ENCODE results near the gene PALLD. TPM values are rescaled to one million over a fixed set of nuclear protein-coding genes. Genes with fewer than 3 reads are reported as not detected.

Gene PALLD
- polyA plus RNA-seq, 3 donors, result 7.0 to 145 (median 22.7) TPM

- H3K27ac ChIP-seq (ENCODE audit: low read depth, low read length), result no peak overlapping the region
- WGBS, 3 donors, result 86 to 89% (median 87%) methylated on average over 1 of the region's 1 CpG
Observed at GRCh38 chr4:168870004-168870403, 373.2 kb downstream of the PALLD start.

GRCh38 chr4:168871632-168872031 is 374.8 kb downstream of the PALLD start:
- 67 to 81% (median 75%) methylated on average over 4 of the region's 4 CpGs for WGBS, 3 donors
- no peak overlapping the region for H3K27ac ChIP-seq (ENCODE audit: low read depth, low read length)

- WGBS, 3 donors, result 69 to 87% (median 82%) methylated on average over 2 of the region's 2 CpGs
- H3K27ac ChIP-seq (ENCODE audit: low read depth, low read length), result no peak overlapping the region
Observed at GRCh38 chr4:168874083-168874482, 377.2 kb downstream of the PALLD start.

- no peak overlapping the region for H3K27ac ChIP-seq (ENCODE audit: low read depth, low read length)
- 79 to 92% (median 92%) methylated on average over 1 of the region's 1 CpG for WGBS, 3 donors
Observed at GRCh38 chr4:168876106-168876505, 379.3 kb downstream of the PALLD start.

- H3K27ac ChIP-seq (ENCODE audit: low read depth, low read length), result peak overlapping the region; percentile 49
- 11 to 35% (median 17%) methylated on average over 90 to 108 of the region's 108 CpGs for WGBS, 3 donors
Observed at GRCh38 chr4:168877511-168878491, 380.9 kb downstream of the PALLD start.

GRCh38 chr4:168878623-168879022 is 381.8 kb downstream of the PALLD start:
- 71 to 73% (median 72%) methylated on average over 2 of the region's 2 CpGs for WGBS, 3 donors
- no peak overlapping the region for H3K27ac ChIP-seq (ENCODE audit: low read depth, low read length)

- no peak overlapping the region for H3K27ac ChIP-seq (ENCODE audit: low read depth, low read length)
Observed at GRCh38 chr4:168879188-168879587, 382.3 kb downstream of the PALLD start.

- 72 to 79% (median 77%) methylated on average over 6 of the region's 6 CpGs for WGBS, 3 donors
- H3K27ac ChIP-seq (ENCODE audit: low read depth, low read length), result no peak overlapping the region
Observed at GRCh38 chr4:168880072-168880675, 383.3 kb downstream of the PALLD start.

- no peak overlapping the region for H3K27ac ChIP-seq (ENCODE audit: low read depth, low read length)
- 69 to 84% (median 71%) methylated on average over 8 of the region's 8 CpGs for whole genome bisulfite sequencing, 3 donors
Observed at GRCh38 chr4:168880811-168881595, 384.2 kb downstream of the PALLD start.

- 92 to 93% (median 93%) methylated on average over 7 of the region's 7 CpGs for WGBS, 3 donors
- H3K27ac ChIP-seq (ENCODE audit: low read depth, low read length), result no peak overlapping the region
Observed at GRCh38 chr4:168881781-168882420, 385.0 kb downstream of the PALLD start.

GRCh38 chr4:168882650-168883233 is 385.9 kb downstream of the PALLD start:
- no peak overlapping the region for H3K27ac ChIP-seq (ENCODE audit: low read depth, low read length)
- WGBS, 3 donors, result 85 to 91% (median 86%) methylated on average over 9 of the region's 9 CpGs

GRCh38 chr4:168883513-168883912 is 386.7 kb downstream of the PALLD start:
- no peak overlapping the region for H3K27ac ChIP-seq (ENCODE audit: low read depth, low read length)

GRCh38 chr4:168884251-168885124 is 387.6 kb downstream of the PALLD start:
- 81 to 94% (median 91%) methylated on average over 8 of the region's 8 CpGs for WGBS, 3 donors
- no peak overlapping the region for H3K27ac ChIP-seq (ENCODE audit: low read depth, low read length)

GRCh38 chr4:168885400-168885799 is 388.5 kb downstream of the PALLD start:
- 69 to 82% (median 81%) methylated on average over 2 of the region's 2 CpGs for WGBS, 3 donors
- no peak overlapping the region for H3K27ac ChIP-seq (ENCODE audit: low read depth, low read length)

GRCh38 chr4:168886351-168886750 is 389.5 kb downstream of the PALLD start:
- no peak overlapping the region for H3K27ac ChIP-seq (ENCODE audit: low read depth, low read length)

- WGBS, 3 donors, result 61 to 70% (median 67%) methylated on average over 1 of the region's 1 CpG
- no peak overlapping the region for H3K27ac ChIP-seq (ENCODE audit: low read depth, low read length)
Observed at GRCh38 chr4:168887809-168888208, 391.0 kb downstream of the PALLD start.

- no peak overlapping the region for H3K27ac ChIP-seq (ENCODE audit: low read depth, low read length)
- WGBS, 3 donors, result 91 to 93% (median 92%) methylated on average over 4 to 6 of the region's 6 CpGs
Observed at GRCh38 chr4:168888715-168889215, 391.9 kb downstream of the PALLD start.

All from adipose tissue (tissue), 3 donors.